GM18517 (cell line): ENCODE results near the gene CACNA1A.

ENCODE experiments used
- ATAC-seq: cut with Tn5 transposase; IDR thresholded peaks from one replicate; pipeline ENCODE4 v1.9.1; 2021; ENCODE audit warnings: mild to moderate bottlenecking, moderate library complexity; ENCODE audit not compliant: unreplicated experiment

Gene CACNA1A

DNA sequence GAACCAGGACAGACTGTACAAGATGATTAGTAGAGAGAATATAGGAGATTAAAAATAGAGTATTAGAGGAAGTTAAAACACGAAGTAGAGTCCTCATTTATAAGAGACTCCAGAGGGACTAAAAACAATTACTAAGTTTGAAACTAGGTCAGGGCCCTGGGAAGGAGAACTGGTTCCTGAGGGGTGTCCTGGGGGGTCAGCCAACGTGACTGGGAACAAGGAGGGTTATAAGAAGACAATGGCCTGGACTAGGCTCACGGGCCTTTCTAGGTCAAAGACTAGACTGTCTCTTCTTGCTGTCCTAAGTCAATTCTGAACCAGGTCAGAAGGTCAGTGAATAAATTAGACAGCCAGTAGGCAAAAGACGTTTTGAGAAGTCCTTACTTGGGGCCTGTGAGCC is 190.8 kb downstream of the CACNA1A start:
- ATAC-seq, result no peak

DNA sequence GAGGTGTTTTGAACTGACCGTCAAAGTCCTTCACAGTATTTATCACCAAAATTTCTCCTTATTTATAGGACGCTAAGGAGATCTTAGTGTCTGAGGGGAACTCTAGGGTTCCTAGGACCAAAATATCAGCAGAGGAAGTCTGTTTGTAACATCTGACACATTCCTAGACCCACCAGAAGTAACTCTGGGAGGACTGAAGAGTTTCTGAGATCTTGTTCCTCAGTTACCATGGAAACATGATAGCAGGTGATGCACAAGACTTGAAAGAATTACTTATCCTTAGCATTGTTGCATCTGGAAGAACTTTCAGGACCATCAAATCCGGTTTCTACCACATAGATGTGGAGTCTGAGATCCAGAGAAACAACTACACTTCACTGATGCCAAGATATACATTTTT is 191.5 kb downstream of the CACNA1A start:
- no peak for ATAC-seq

DNA sequence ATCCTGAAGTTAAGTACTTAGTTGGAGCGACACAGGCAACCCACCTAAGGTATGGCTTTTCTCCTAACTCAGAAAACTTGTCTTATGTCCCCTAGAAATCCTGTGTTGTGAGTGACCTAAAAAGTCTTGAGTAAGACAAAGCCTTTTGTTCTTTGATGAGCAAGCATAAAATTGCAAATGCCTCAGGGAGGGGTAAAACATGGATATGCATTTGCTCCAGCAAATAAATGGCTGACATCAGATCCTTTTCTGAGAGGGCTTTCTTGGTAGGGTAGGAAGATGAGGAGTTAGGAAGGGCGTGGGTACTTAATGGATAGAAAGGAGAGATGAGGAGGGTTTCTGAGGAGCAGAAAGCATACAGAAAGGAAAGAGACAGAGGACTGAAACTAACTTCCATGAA is 192.4 kb downstream of the CACNA1A start:
- ATAC-seq, result no peak

DNA sequence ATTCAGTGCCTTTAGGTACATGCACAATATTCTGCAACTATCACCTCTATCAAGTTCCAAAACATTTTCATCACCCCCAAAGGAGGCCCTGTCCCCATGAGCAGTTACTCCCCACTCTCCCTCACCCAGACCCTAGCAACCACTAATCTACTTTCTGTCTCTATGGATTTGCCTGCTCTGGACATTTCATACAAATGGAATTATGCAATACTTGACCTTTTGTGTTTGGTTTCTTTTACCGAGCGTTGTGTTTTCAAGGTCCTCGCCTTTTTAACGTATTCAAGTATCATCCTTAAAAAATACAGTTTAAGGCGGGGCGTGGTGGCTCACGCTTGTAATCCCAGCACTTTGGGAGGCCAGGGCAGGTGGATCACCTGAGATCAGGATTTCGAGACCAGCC is 196.4 kb downstream of the CACNA1A start:
- ATAC-seq, result no peak

DNA sequence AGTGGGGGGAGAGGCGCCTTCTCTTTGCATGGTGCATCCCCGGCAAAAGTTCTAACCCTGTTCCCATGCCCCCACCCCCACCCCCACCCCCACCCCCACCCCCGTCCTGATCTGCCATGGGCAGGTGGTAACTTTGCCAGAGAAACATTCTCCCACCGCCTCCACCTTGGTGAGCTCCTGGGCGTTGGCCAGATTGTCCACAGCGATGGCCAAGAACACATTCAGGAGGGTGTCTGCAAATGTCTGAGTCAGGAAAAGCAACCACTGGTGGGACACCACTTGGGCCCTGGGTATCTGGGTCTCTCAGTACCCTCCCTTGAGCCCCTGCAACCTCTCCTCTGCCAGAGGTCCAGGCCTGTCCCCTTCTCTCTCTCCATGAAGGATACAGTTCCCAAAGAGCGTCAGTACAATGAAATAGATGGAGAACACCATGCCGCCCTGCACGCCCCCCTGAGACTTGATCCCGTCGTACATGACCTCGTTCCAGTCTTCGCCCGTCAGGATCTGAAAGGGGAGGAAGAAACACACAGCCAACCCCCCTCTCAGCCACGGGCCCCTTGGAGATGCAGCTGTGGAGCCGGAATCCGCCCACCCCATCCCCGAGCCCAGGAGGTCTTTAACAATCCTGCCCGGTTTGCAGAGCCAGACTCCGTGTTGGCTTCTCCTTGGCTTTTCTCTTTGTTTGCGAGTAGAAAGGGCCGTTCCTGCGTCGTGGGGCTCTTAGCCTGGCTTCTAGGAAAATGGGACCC is 202.7 kb downstream of the CACNA1A start:
- ATAC-seq, result no peak

GRCh38 chr19:13302526-13303270 is 203.6 kb downstream of the CACNA1A start:
- ATAC-seq, result no peak

- ATAC-seq, result no peak
Observed at GRCh38 chr19:13301627-13302334, 204.5 kb downstream of the CACNA1A start.

GRCh38 chr19:13300421-13301030 is 205.8 kb downstream of the CACNA1A start:
- ATAC-seq, result no peak

GRCh38 chr19:13299838-13300237 is 206.4 kb downstream of the CACNA1A start:
- no peak for ATAC-seq

- no peak for ATAC-seq
Observed at GRCh38 chr19:13298565-13299481, 207.5 kb downstream of the CACNA1A start.

GRCh38 chr19:13297023-13297422 is 209.3 kb downstream of the CACNA1A start:
- ATAC-seq, result no peak

GRCh38 chr19:13294812-13295567 is 211.3 kb downstream of the CACNA1A start:
- ATAC-seq, result no peak

DNA sequence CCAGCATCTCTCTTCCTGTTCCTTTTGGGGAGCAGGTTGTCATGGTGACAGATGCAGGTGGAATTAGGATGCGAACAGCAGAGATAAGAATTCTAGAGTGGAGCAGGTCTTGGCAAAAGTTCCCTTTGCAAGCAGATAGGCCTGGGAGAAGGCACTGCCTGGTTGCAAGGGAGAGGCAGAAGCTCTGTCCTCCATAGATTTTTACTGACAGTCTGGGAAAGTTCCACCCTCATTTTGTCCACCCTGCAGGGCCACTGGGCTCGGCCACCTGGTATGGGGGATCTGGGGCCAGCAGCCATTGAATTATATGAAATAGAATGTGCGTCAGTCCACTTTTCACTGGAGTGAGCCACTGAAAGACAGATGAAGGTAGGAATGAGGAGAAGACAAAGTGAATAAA is 214.4 kb downstream of the CACNA1A start:
- no peak for ATAC-seq

DNA sequence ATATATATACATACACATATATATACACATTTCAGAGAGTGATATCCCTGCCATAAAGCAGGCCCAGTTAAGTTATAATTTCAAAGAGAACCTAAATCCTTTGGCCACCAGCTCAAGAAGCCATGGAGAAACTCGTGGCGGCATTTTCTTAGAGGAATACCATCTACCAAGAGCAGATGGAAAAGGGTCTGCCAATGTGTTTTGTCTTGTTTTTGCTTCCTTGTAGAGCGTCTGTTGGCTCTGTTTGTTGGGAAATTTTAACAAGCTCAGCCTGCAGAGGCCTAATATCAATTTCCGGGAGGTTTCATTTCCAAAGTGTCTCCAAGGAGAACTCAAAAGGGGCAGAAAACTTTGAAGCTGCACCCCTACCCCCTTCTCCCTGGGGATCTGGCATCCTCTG is 215.5 kb downstream of the CACNA1A start:
- ATAC-seq, result no peak

GRCh38 chr19:13289295-13289694 is 217.0 kb downstream of the CACNA1A start:
- ATAC-seq, result no peak

- no peak for ATAC-seq
Observed at GRCh38 chr19:13286195-13286985, 219.9 kb downstream of the CACNA1A start.

DNA sequence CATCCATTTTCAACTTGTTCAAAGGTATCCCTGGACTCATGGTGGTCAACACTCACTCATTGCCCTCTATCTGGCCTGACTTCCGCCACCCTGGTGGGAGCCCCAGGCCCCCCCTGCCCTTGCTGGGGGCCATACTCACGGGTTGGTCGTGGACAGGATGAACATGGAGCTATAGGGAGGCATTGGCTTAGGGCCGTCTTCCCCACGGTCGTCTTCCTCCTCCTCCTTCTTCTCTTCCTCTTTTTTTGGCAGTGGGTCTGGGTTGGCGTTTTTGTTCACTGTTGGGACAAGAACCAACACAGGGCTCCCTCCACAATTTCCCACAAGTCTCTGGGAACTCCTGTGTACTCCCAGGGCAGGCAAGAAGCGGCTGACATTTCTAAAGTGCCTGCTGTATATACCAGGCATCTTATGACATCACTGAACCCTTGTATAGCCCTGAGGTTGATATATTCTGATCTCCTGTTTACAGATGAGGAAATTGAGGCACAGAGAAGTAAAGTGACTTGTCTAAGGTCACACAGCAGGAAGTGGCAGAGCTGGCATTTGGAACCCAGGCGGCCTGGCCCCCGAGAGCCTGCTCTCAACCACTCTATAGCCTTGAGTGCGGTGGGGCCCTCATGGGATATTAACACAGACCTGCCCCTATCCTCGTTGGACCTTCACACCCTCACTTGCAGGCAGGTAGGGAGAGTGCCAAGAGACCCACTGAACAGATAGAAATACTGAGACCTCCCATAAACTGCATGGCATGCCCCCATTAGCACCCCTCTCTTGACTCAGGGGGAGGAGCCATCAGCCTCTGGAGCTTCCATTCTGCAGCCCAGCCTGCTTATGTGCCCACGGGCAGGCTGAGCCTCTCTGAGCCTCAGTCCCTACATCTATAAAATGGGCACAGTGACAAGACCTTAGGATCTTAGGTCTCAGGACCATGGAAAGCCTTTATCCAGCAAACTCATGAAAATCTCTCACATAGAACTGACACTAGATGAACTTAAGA is 221.1 kb downstream of the CACNA1A start:
- ATAC-seq, result no peak

DNA sequence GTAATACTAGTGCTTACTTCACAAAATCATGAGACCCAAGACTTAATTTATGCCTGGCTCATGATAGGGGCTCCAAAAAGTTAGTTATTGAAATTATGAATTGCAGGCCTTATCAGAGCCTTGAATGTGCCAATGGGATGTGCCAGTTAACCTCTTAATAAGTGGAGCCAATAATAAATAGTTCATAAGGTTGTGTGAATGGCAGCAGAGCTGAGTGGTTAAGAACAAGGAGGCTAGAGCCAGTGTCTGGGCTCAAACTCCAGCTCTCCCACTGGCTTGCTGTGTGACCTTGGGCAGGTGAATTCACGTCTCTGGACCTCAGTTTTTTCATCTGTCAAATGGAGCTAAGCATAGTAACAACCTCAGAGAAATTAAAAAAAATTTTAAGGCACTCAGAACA is 222.4 kb downstream of the CACNA1A start:
- ATAC-seq, result no peak
